NCI-H128 (cell line): Measurements from ENCODE around the gene KRT23.
"Not testable (repeated sequence)": the region's sequence is repeated elsewhere in the genome, so short reads cannot be mapped to it uniquely, and the experiment has no call there.

ENCODE experiments used
- DNase-seq: peaks from one replicate; lab custom pipeline; 2025; ENCODE audit not compliant: unreplicated experiment; lab: John Stamatoyannopoulos, UW

Gene KRT23

DNA sequence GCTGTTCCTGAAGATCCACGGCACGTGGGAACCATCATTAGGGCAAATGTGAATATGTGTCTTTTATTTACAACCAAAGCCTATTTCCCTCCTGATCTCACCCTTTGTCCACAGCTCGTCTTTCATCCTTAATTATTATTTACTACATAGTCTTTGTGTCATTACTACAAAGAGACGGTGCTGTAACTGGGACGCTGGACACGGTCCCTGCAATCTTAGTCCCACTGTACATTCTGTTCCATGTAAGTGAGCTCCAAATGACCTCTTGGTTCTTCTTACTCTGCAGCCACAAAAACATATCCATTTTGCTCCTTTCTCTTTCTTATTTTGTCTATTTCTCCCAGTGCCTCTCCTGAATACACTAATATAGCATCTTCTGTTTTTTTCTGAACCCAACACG, 12.7 kb upstream of the KRT23 start:
- no peak for DNase-seq

GRCh38 chr17:40949418-40949817, 12.0 kb upstream of the KRT23 start:
- no peak for DNase-seq

DNA sequence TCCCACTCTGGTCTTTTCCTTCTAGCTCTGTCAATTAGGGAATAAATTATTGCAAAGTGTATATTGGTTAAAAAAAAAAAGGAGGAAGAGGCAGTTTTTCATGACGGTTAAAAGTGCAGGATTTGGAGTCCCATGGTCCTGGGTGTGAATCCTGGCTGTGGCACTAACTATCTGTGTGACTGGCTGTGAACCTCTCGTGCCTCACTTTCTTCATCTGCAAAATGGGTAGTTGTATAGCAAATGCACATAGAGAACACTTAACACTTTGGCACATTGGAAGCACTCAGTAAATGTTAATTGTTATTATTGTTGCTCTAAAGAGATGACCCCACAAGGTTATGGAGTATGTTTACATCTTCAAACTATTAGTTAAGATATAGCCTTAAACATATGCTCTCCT, 10.5 kb upstream of the KRT23 start:
- no peak for DNase-seq

DNA sequence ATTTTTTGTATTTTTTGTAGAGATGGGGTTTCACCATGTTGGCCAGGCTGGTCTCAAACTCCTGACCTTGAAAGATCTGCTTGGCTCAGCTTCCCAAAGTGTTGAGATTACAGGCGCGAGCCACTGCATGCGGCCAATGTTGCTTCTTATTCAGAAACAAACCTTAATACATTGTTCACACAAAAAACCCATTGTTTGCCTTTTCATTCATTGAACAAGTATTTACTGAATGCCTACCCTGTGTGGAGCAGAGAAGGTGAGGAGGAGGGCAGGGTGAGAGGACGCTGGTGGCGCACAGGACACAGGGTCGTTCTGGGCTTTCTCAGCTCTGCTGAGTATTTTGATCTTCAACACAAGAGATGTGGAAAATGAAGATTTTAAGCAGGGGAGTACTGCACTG, 8.0 kb upstream of the KRT23 start:
- DNase-seq, result no peak

- no peak for DNase-seq
These were observed 7.1 kb upstream of the KRT23 start for GRCh38 chr17:40944531-40944930.

GRCh38 chr17:40942553-40942952, 5.1 kb upstream of the KRT23 start:
- DNase-seq, result no peak

GRCh38 chr17:40940266-40940665, 2.8 kb upstream of the KRT23 start:
- no peak for DNase-seq

GRCh38 chr17:40938981-40939380, 1.5 kb upstream of the KRT23 start:
- no peak for DNase-seq

- no peak for DNase-seq
These were observed 470 bp downstream of the KRT23 start for GRCh38 chr17:40936976-40937375.

DNA sequence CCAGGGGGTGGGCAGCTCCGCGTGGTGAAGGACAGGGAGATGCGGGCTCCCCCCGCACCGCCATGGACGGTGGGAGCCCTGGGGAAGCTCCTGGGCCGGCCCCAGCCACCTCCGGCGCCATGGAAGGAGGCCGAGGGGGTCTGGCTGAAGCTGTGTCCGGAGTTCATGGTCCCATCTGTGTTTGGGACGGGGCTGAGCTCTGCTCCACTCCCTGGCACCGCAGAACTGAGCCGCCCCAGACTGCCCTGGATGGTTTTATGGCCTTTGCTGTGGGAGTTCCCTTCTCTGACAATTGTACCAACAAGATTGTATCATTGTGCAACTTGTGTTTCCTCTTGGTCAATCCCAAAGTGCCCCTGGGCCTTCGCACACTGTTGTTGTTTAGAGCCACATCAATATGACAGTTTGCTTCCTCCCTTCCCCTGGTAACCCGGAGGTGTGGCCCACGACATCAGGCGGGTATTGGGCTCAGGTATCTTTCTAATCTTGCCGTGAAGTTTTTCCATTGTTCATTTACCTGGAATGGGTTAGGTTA, 942 bp downstream of the KRT23 start:
- DNase-seq, result no peak

- no peak for DNase-seq
These were observed 1.8 kb downstream of the KRT23 start for GRCh38 chr17:40935624-40936023.

DNA sequence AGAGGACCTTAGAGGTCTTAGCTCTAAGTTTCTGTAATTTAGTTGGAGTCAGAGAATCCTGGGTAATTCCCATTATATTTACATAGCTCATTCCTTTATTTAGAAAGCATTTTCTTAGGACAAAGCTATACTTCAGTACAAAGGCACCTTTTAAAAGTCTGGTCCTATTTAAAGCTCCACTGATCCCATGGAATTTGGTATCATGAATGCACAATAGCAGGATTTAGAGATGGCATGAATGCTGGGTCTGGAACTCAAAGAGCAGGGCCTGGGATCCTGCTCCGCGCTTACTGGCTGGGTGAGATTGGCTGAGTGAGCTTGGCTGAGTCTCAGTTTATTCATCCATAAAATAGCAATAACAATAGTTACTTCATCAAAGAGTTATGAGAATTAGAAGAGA, 4.8 kb downstream of the KRT23 start:
- DNase-seq, result no peak

GRCh38 chr17:40931311-40931710, 6.1 kb downstream of the KRT23 start:
- DNase-seq, result no peak

GRCh38 chr17:40926341-40926740, 11.1 kb downstream of the KRT23 start:
- DNase-seq, result no peak

DNA sequence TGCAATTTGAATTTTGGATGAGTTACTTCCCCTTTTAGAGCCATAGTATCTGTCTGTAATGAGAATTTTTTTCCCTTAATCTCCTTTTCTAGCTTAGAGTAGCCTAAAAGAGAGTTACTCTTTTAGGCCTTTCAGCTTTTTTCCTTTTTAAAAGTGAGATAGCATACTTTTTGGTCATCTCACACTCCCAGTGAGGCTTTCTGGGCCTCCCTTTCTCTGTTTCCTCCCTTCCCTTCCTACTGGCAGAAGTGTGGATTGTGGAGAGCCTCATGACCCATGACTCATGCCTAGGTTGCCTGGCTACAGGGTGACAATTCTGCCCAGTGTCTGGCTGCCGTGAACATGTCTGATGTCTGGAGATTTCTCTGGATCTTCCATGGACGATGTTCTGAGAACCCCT, 15.2 kb downstream of the KRT23 start:
- DNase-seq, result no peak

DNA sequence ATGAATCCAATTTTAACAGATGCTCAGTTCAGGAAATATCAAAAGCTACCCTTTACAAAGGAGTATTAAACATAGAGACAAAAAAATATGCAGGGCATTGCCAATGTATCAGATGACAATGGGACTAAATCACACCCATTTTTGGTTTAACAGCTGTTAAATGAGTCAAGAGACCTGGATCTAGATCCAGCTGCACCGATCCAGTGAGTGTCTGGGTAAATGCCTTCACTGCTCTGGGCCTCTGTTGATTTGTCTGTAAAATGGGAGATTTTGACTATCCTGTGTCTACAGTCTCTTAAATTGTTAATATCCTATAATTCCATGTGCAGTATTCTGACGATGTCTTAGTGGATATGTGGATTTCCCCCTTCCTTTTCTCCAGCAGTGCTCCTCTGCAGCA, 16.4 kb downstream of the KRT23 start:
- no peak for DNase-seq

DNA sequence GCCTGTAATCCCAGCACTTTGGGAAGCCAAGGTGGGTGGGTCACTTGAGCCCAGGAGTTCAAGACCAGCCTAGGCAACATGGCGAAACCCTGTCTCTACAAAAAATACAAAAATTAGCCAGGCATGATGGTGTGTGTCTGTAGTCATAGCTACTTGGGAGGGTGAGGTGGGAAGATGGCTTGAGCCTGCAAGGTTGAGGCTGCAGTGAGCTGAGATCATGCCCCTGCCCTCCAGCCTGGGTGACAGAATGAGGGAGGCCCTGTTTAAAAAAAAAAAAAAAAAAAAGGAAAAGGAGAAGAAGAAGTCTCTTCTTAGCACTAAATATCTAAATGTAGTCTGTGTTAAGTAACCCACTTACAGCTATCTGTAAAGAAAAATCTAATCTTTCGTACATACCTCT, 20.3 kb downstream of the KRT23 start:
- DNase-seq, result not testable (repeated sequence)

DNA sequence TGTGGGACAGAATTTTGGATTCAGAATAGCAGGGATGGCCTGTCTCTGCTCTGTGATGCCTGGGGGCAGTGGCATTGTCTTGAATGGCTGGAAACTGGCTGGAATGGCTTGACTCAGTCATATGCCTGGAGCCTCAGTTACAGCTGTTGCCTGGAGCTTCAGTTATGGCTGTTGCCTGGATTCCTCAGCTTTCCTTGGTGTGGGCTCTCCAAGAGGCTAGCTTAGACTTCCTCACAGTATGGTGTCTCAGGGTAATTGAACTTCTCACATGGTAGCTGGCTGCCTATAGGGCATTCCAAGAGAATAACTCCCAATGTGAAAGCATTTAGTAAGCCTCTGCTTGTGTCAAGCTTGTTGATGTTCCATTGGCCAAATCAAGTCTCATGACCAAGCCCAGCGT, 21.1 kb downstream of the KRT23 start:
- DNase-seq, result no peak

GRCh38 chr17:40915721-40916256, 21.7 kb downstream of the KRT23 start:
- DNase-seq, result no peak

DNA sequence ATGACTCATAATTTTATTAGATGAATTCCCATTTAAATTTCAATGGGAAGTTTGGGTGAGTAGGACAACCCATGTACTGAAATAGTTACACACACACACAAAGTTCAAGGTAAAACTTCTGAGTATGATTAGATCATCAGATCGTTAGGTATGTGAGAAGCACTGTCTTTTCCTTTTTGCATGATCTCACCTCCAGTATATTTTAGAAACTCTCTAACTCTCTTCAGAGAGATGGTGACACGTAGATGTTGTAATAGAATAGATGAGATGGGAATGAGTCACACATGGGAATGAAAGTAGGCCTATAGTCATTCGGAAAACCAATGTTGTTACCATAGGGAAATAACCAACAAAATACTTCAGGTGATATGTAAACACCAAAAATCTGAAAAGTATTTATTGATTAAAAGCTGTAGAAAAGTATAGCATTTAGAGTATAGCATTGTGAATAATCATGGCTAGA, 22.2 kb downstream of the KRT23 start:
- no peak for DNase-seq

GRCh38 chr17:40914075-40914855, 23.2 kb downstream of the KRT23 start:
- DNase-seq, result no peak

DNA sequence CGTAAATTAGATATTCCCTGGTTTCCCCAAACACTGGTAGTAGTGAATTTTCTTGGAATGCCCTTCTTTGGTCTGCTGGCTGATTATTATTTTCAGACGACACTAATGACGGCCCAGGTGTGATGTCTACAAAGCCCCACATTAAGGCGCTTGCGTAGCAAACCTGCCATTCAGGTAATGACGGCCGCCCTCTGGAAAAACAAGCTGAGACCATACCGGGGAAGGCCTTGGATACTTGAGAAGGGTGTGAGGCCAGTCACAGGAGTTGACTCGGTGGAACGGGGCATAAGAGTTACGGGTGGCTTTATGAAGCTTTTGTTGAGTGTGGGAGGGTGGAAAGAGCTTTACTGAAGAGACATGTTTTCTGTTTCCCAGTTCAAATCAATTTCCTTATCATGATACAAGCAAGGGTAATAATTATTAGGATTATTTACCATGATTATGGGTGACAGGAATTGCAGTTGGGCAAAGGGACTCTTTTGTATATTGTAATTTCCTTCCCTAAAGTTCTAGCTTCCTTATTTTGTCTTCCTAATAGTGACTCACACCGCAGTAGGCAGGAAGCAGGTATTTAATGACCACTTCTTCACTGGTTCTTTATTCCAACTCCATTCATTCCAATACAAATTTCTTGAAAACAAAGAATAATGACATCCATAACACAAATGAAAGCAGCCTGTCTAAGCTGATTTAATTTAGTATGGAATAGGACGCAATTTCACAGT, 24.8 kb downstream of the KRT23 start:
- no peak for DNase-seq
